AG08395 (cell line): ENCODE results near the gene NAA16.
"Not testable (repeated sequence)": the region's sequence is repeated elsewhere in the genome, so short reads cannot be mapped to it uniquely, and the experiment has no call there.

Experiments
- DNase-seq: peaks from one replicate; pipeline ENCODE4 v3.0.0; 2012; ENCODE audit warnings: mixed read lengths, low spot score

The NAA16 gene

GRCh38 chr13:41409611-41410010 lies 98.5 kb downstream of the NAA16 start:
- no peak for DNase-seq

- no peak for DNase-seq
These were observed 100.0 kb downstream of the NAA16 start for GRCh38 chr13:41411060-41411459.

GRCh38 chr13:41411522-41411921 lies 100.5 kb downstream of the NAA16 start:
- DNase-seq: peak; percentile 70

- DNase-seq: no peak
These were observed 102.8 kb downstream of the NAA16 start for GRCh38 chr13:41413872-41414271.

- no peak for DNase-seq
These were observed 105.2 kb downstream of the NAA16 start for GRCh38 chr13:41416276-41416675.

- DNase-seq: peak; percentile 48
These were observed 107.0 kb downstream of the NAA16 start for GRCh38 chr13:41418027-41418426.

GRCh38 chr13:41418731-41419130 lies 107.7 kb downstream of the NAA16 start:
- no peak for DNase-seq

- no peak for DNase-seq
These were observed 108.1 kb downstream of the NAA16 start for GRCh38 chr13:41419206-41419605.

- no peak for DNase-seq
These were observed 109.1 kb downstream of the NAA16 start for GRCh38 chr13:41420146-41420545.

- not testable (repeated sequence) for DNase-seq
These were observed 110.3 kb downstream of the NAA16 start for GRCh38 chr13:41421330-41421729.

- DNase-seq: not testable (repeated sequence)
These were observed 110.9 kb downstream of the NAA16 start for GRCh38 chr13:41421983-41422382.

GRCh38 chr13:41423259-41423658 lies 112.2 kb downstream of the NAA16 start:
- not testable (repeated sequence) for DNase-seq

GRCh38 chr13:41424675-41425074 lies 113.6 kb downstream of the NAA16 start:
- DNase-seq: not testable (repeated sequence)

GRCh38 chr13:41426047-41426446 lies 115.0 kb downstream of the NAA16 start:
- DNase-seq: no peak
